GM12873 (cell line): ENCODE measurements around the gene PRDM16.

Experiments used
- TF ChIP-seq, protein P1 (sequence below): IDR thresholded peaks from 2 replicates; pipeline ENCODE4 v1.5.1; 2012; ENCODE audit warnings: low read depth, mild to moderate bottlenecking, moderate library complexity, low read length, control low read depth; ENCODE audit not compliant: insufficient read depth; ENCODE audit errors: missing control alignments

Gene PRDM16

DNA sequence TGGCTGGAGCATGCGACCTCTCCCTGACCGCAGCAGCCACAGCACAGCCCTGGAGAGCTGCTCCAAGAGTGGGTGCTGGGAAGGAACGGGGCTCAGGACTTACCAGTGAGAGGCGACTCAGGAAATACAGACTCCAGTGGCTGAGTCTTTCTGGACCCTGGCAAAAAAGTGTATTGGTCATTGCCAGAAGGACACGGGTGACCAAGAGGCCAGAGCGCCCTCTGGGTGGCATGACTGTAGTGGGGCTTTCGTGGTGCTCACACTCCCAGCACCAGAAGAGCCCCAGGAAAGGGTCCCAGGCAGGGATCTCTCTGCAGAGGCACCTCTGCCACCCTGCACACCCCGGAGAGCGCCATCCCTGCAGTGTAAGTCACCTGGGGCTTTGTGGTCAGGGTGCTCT, 8.9 kb upstream of the PRDM16 start:
- TF ChIP-seq, protein P1, sequence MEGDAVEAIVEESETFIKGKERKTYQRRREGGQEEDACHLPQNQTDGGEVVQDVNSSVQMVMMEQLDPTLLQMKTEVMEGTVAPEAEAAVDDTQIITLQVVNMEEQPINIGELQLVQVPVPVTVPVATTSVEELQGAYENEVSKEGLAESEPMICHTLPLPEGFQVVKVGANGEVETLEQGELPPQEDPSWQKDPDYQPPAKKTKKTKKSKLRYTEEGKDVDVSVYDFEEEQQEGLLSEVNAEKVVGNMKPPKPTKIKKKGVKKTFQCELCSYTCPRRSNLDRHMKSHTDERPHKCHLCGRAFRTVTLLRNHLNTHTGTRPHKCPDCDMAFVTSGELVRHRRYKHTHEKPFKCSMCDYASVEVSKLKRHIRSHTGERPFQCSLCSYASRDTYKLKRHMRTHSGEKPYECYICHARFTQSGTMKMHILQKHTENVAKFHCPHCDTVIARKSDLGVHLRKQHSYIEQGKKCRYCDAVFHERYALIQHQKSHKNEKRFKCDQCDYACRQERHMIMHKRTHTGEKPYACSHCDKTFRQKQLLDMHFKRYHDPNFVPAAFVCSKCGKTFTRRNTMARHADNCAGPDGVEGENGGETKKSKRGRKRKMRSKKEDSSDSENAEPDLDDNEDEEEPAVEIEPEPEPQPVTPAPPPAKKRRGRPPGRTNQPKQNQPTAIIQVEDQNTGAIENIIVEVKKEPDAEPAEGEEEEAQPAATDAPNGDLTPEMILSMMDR, result no peak

DNA sequence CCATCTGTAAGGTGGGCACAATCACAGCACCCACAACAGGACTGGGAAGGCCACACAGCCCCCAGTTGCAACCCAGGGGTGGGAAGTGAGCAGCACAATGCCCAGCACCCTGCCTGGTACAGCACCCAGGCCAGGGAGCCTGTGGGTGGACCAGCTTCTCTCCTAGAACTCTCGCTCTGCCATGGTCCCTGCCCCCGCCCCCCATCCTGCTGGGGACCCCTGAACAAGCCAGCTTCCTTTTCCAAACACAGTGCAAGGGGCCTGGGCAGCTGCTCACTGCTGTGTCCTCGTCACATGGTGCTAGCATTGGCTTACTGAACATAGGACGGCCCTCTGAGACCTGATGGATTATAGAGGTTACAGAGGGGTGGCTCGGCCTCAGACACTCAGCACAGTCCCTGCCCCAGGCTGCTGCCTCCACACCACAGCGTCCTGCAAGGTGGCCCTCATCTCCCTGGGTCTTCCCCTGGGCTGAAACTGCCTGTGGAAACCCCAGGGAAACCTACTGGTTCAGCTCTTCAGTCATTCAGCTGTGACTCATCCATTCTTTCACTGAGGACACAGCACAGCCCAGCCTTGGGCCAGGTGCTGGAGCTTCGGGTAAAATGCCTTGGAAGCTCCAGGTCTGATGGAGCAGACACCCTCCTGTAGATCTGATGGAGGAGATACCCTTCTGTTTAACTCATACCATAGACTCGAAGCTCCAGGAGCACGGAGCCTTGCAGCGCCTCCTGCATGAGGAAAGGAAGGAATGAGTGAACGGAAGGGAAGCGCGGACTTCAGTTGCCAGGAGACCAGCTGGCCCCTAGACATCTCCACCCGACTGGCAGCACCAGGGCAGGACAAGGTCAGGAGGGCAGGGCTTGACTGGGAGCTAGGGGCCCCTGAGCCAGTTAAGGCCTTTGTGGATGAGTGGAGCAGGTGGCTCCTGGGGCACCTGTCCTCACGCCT, 8.1 kb upstream of the PRDM16 start:
- TF ChIP-seq, protein P1, result no peak

DNA sequence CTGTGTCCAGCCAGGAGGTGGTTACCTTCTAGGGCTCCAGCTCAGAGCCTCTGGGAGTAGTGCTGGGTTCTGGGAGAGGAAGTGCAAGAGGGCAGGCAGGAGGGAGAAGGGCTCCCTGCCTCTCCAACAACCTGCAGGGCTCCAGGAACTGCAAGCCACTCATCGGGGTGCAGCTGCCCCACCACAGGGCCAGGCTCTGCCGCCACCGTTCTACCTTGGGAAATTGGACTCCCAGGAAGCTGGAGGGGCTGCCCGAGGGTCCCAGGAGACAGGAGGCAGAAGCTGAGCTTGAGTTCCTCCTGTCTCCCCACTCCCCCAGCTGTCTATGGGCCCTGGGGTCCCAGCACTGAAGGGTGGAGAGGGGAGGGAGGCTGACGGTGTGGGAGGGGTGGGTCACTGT, 7.4 kb upstream of the PRDM16 start:
- TF ChIP-seq, protein P1, result no peak

DNA sequence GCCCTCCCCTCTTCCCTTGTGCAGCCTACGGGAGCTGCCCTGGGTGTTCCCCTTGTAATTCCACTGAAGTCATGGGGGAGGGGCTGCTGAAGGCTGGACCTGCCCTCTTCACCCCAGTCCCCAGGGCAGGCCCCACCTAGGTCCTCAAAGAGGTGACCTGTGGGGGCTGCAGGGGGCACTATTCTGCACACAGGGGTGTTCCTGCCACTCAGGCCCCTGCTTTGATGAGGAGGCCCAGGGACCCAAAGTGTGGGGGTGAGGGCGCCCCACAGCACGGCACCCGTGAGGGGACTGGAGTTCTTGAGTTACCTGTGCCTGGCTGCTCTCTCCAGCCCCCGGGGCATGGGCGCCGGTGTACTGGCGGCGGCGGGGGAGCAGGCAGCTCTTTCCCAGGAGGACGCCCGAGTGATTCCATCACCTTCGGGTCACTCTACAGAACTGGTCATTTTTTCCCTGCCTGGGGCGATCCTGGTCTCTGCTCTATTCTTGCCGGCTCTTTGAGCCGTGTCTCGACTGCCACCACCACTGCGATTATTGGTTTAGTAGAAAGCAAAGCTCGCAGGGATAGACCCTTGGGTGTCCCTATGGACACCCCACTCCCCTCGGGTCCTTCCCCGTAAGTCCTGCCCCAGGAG, 6.9 kb upstream of the PRDM16 start:
- TF ChIP-seq, protein P1, result no peak

DNA sequence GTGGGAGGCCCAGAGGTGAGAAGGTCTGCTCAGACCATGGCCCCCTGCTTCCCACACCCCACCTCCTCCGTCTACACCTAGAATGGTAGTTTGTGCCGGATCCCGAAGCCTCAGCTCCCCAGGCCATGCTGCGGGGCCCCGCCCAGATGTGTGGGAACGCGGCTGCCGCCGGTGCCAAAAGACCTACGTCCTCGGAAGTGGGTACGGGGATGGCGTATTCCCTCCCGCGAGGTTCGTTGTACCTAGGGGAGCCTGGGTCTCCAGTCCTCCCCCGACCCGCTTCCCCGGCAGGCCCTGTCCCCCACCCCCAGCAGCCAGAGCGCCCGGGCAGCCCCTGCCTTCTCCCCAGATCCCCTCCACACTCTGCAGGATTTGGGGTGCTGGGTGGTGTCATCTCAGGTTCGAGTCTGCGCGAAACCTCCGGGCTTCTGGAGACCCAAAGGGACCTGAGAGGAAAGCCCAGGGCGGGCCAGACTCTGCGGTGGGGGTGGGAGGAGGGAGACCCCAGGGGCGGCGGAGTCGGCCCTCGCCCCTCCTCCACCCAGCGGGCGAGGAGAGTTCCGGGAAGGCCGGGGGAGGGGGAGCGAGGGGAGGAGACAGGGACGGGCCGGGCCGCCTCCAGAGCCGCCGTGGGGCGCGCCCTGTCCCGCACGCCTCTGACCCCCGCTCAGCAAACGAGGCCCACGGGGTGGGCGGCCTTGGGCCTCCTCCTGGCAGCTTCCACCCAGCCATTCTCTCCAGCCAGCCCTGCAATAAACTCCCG, 6.2 kb upstream of the PRDM16 start:
- TF ChIP-seq, protein P1, result no peak

DNA sequence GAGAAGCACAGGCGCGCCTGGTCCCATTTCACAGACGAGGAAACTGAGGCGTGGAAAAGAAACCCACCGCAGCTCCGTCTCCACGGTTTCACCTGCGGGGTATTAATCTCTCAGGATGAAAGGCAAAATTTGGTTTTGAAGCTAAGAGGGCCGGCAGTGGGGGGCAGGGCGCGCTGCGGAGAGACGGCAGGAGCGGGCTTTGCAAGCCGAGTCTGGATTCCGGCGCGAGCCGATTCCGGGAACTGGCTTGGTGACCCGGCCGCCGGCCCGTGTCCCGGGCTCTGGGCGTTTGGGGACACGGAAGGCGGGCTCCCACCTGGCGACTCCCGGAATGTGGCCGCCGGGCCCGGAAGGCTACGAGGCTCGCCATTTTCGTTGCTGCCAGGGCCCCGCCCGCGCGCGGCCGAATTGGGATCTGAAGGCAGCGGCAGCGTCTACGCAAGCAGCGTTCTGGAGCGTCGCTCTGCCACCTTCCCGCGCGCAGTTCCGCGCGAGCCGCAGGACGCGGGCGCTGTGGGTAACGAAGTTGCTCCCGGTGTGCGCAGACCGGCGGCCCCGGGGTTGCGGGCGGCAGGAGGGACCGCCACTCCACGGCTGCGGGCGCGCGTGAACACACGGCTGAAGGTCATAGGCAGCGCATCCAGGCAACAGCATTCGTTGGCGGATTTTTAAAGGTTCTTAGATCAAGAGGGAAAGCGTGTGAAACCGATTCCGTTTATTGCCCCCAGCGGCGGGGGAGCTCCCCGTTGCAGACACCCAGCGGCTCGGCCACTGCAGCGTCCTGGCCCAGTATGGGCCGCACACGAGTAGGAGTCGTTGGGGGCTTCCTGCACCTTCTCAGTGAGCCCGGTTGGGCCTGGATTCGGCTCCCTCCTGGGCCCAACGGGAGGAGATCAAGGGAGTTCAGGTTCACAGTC, 5.4 kb upstream of the PRDM16 start:
- TF ChIP-seq, protein P1, result no peak
